ENCODE results near the gene DGCR8.
"Not testable (repeated sequence)": the region's sequence is repeated elsewhere in the genome, so short reads cannot be mapped to it uniquely, and the experiment has no call there.

DGCR8 gene

GRCh38 chr22:20066617-20067383 is 13.2 kb upstream of the DGCR8 start:
- TF ChIP-seq CTCF (IDR thresholded peaks at IDR 0.05; ENCODE audit: borderline replicate concordance, control extremely low read depth, extremely low read depth, insufficient read depth, missing control alignments): no peak
- no peak for DNase-seq (ENCODE audit: low spot score)
- in situ Hi-C loops (cut with MboI; ENCODE audit: low sequenced_read_pairs, unreplicated experiment): no loop called here

GRCh38 chr22:20067384-20067682 is 12.7 kb upstream of the DGCR8 start:
- in situ Hi-C loops (cut with MboI; ENCODE audit: low sequenced_read_pairs, unreplicated experiment); DNase-seq (ENCODE audit: low spot score): not testable (repeated sequence)

GRCh38 chr22:20068640-20069039 is 11.4 kb upstream of the DGCR8 start:
- TF ChIP-seq CTCF (IDR thresholded peaks at IDR 0.05; ENCODE audit: borderline replicate concordance, control extremely low read depth, extremely low read depth, insufficient read depth, missing control alignments): no peak
- in situ Hi-C loops (cut with MboI; ENCODE audit: low sequenced_read_pairs, unreplicated experiment): no loop called here
- DNase-seq (ENCODE audit: low spot score): no peak

GRCh38 chr22:20069331-20070042 is 10.6 kb upstream of the DGCR8 start:
- no peak for DNase-seq (ENCODE audit: low spot score)
- TF ChIP-seq CTCF (IDR thresholded peaks at IDR 0.05; ENCODE audit: borderline replicate concordance, control extremely low read depth, extremely low read depth, insufficient read depth, missing control alignments): no peak
- in situ Hi-C loops (cut with MboI; ENCODE audit: low sequenced_read_pairs, unreplicated experiment): no loop called here

GRCh38 chr22:20071524-20071972 is 8.5 kb upstream of the DGCR8 start:
- TF ChIP-seq CTCF (IDR thresholded peaks at IDR 0.05; ENCODE audit: borderline replicate concordance, control extremely low read depth, extremely low read depth, insufficient read depth, missing control alignments): no peak
- in situ Hi-C loops (cut with MboI; ENCODE audit: low sequenced_read_pairs, unreplicated experiment): no loop called here

GRCh38 chr22:20076627-20077172 is 3.3 kb upstream of the DGCR8 start:
- no peak for TF ChIP-seq CTCF (IDR thresholded peaks at IDR 0.05; ENCODE audit: borderline replicate concordance, control extremely low read depth, extremely low read depth, insufficient read depth, missing control alignments)
- in situ Hi-C loops (cut with MboI; ENCODE audit: low sequenced_read_pairs, unreplicated experiment): no loop called here
- DNase-seq (ENCODE audit: low spot score): no peak

More at GRCh38 chr22:20071524-20071972, 8.5 kb upstream of the DGCR8 start:
- no peak for DNase-seq (ENCODE audit: low spot score)

GRCh38 chr22:20080445-20080775 is 369 bp downstream of the DGCR8 start:
- TF ChIP-seq CTCF (IDR thresholded peaks at IDR 0.05; ENCODE audit: borderline replicate concordance, control extremely low read depth, extremely low read depth, insufficient read depth, missing control alignments): no peak
- in situ Hi-C loops (cut with MboI; ENCODE audit: low sequenced_read_pairs, unreplicated experiment): no loop called here
- DNase-seq (ENCODE audit: low spot score): peak; percentile 90
